IMR-90 (cell line): ENCODE results near the gene ZNF410. TPM values are rescaled to one million over a fixed set of nuclear protein-coding genes. Genes with fewer than 3 reads are reported as not detected.

Experiments used
- ATAC-seq: fragments of 200-7000 bp; cut with Tn5 transposase; 2 replicates; pipeline ENCODE4 v1.9.1; 2020; ENCODE audit warnings: low read depth, mild to moderate bottlenecking, moderate library complexity
- BruUV-seq: library from RNA; stranded (reverse); fragments of 400-500 nt; replicated peaks from 2 replicates; lab custom pipeline; 2021; lab: Mats Ljungman, UMichigan
- CTCF ChIA-PET: fragments of 300-600 bp; formaldehyde crosslinking; extraction: SDS; loops from one replicate; lab custom pipeline; 2021; ENCODE audit warnings: antibody characterized with exemption; lab: Yijun Ruan, JAX
- POLR2A ChIA-PET: fragments of 300-600 bp; sonication (Branson Sonifier 250); formaldehyde crosslinking; loops from one replicate; lab custom pipeline; 2022; ENCODE audit warnings: antibody characterized with exemption; ENCODE audit not compliant: unreplicated experiment; lab: Charles Lee
- DNase-seq: peaks from one replicate; pipeline ENCODE4 v3.0.0; 2013
- H2AFZ ChIP-seq: replicated peaks from 2 replicates; pipeline ENCODE3; 2013; ENCODE audit warnings: low read length, mild to moderate bottlenecking; ENCODE audit not compliant: poor library complexity
- H2AK5ac ChIP-seq: 2 replicates; pipeline ENCODE4 v1.6.1; 2013; ENCODE audit warnings: low read depth, low read length, inconsistent platforms
- H2AK9ac ChIP-seq: replicated peaks from 2 replicates; pipeline ENCODE3; 2013; ENCODE audit warnings: mild to moderate bottlenecking, low read depth, low read length, moderate library complexity; ENCODE audit not compliant: poor library complexity
- H2BK120ac ChIP-seq: 2 replicates; pipeline ENCODE4 v1.6.1; 2013; ENCODE audit warnings: low read depth, low read length, inconsistent platforms
- H2BK15ac ChIP-seq: 3 replicates; pipeline ENCODE4 v1.6.1; 2013; ENCODE audit warnings: low read depth, low read length, inconsistent platforms
- H2BK20ac ChIP-seq: 2 replicates; pipeline ENCODE4 v1.6.1; 2013; ENCODE audit warnings: low read depth, mild to moderate bottlenecking, inconsistent platforms, low read length, moderate library complexity
- H2BK5ac ChIP-seq: 2 replicates; pipeline ENCODE4 v1.6.1; 2013; ENCODE audit warnings: mild to moderate bottlenecking, low read depth, low read length, inconsistent platforms; ENCODE audit not compliant: poor library complexity, severe bottlenecking
- H3K14ac ChIP-seq: replicated peaks from 2 replicates; pipeline ENCODE4 v1.6.1; 2013; ENCODE audit warnings: low read depth, low read length, inconsistent platforms
- H3K18ac ChIP-seq: 2 replicates; pipeline ENCODE4 v1.6.1; 2013; ENCODE audit warnings: low read depth, low read length, control low read depth
- H3K23ac ChIP-seq: 2 replicates; pipeline ENCODE4 v1.6.1; 2013; ENCODE audit warnings: low read depth, low read length, inconsistent platforms
- H3K27ac ChIP-seq: 2 replicates; pipeline ENCODE4 v1.5.1; 2013; ENCODE audit warnings: mild to moderate bottlenecking, control low read depth, low read length; ENCODE audit not compliant: insufficient read depth
- H3K27me3 ChIP-seq: 2 replicates; pipeline ENCODE4 v1.6.1; 2013; ENCODE audit warnings: low read length; ENCODE audit not compliant: control insufficient read depth, insufficient read depth
- H3K36me3 ChIP-seq: 2 replicates; pipeline ENCODE4 v1.6.1; 2013; ENCODE audit warnings: low read length, mixed read lengths; ENCODE audit not compliant: control insufficient read depth, insufficient read depth
- H3K4ac ChIP-seq: 2 replicates; pipeline ENCODE4 v1.6.1; 2013; ENCODE audit warnings: low read depth, low read length, inconsistent platforms
- H3K4me1 ChIP-seq: 2 replicates; pipeline ENCODE4 v1.6.1; 2013; ENCODE audit warnings: low read length, mixed read lengths; ENCODE audit not compliant: control insufficient read depth, insufficient read depth
- H3K4me2 ChIP-seq: 2 replicates; pipeline ENCODE4 v1.6.1; 2013; ENCODE audit warnings: low read depth, mild to moderate bottlenecking, control low read depth, low read length, moderate library complexity
- H3K4me3 ChIP-seq: 2 replicates; pipeline ENCODE4 v1.5.1; 2013; ENCODE audit warnings: low read depth, mild to moderate bottlenecking, control low read depth, low read length, moderate library complexity; ENCODE audit not compliant: insufficient read depth
- H3K56ac ChIP-seq: 2 replicates; pipeline ENCODE4 v1.6.1; 2013; ENCODE audit warnings: low read length, inconsistent platforms; ENCODE audit not compliant: insufficient read depth; ENCODE audit errors: extremely low read depth
- H3K79me1 ChIP-seq, 2 experiments: 2 replicates each; pipeline ENCODE4 v1.6.1; 2013; ENCODE audit warnings: low read length in 2 of 2, inconsistent platforms in 1 of 2, low read depth in 1 of 2
- H3K9ac ChIP-seq: 2 replicates; pipeline ENCODE4 v1.6.1; 2013; ENCODE audit warnings: low read depth, low read length, control low read depth
- H3K9me1 ChIP-seq: 2 replicates; pipeline ENCODE4 v1.6.1; 2013; ENCODE audit warnings: low read length, inconsistent platforms; ENCODE audit not compliant: insufficient read depth
- H3K9me3 ChIP-seq: 2 replicates; pipeline ENCODE4 v1.6.1; 2013; ENCODE audit warnings: low read length; ENCODE audit not compliant: control insufficient read depth, insufficient read depth
- H4K20me1 ChIP-seq: 2 replicates; pipeline ENCODE4 v1.6.1; 2013; ENCODE audit warnings: low read length, inconsistent platforms; ENCODE audit not compliant: insufficient read depth
- H4K5ac ChIP-seq: 2 replicates; pipeline ENCODE4 v1.6.1; 2013; ENCODE audit warnings: mild to moderate bottlenecking, low read depth, low read length, control low read depth
- H4K8ac ChIP-seq, 2 experiments: 2 replicates each; pipeline ENCODE4 v1.6.1; 2013; ENCODE audit warnings: low read depth in 2 of 2, low read length in 2 of 2, control low read depth in 1 of 2, inconsistent platforms in 1 of 2
- H4K91ac ChIP-seq: 2 replicates; pipeline ENCODE4 v1.6.1; 2013; ENCODE audit warnings: low read depth, low read length, inconsistent platforms; ENCODE audit not compliant: insufficient read depth
- CHD1 ChIP-seq: IDR thresholded peaks from 2 replicates; pipeline ENCODE4 v1.6.1; 2012; ENCODE audit warnings: low read depth, low read length, improper control_type of control experiment
- NFE2L2 ChIP-seq: fragments of 150-350 bp; IDR thresholded peaks from 2 replicates; pipeline ENCODE4 v1.6.1; 2016; ENCODE audit warnings: low read depth, mild to moderate bottlenecking, low read length
- RAD21 ChIP-seq: IDR thresholded peaks from 2 replicates; pipeline ENCODE4 v1.6.1; 2012; ENCODE audit warnings: low read length, improper control_type of control experiment
- SMC3 ChIP-seq: fragments of 150-350 bp; IDR thresholded peaks from 2 replicates; pipeline ENCODE4 v1.6.1; 2016; ENCODE audit warnings: low read depth, mild to moderate bottlenecking, antibody characterized with exemption, low read length, moderate library complexity
- WGBS, 2 experiments: methylation state at CpG; one replicate each; pipeline versions ENCODE4 v1.1.5 to v1.1.7; 2013; ENCODE audit warnings: missing lambda C conversion rate in 2 of 2; ENCODE audit not compliant: insufficient read length in 1 of 2; ENCODE audit errors: extremely low coverage in 2 of 2; 5-methylcytosine and 5-hydroxymethylcytosine counted together
- dilution Hi-C: fragments of 300-500 bp; cut with HindIII; formaldehyde crosslinking; loops from one replicate; pipeline ENCODE4 v1.14.3; 2018; ENCODE audit warnings: low sequenced_read_pairs; ENCODE audit not compliant: unreplicated experiment
- in situ Hi-C: fragments of 300-500 bp; cut with MboI; formaldehyde crosslinking; loops from 3 replicates; pipeline ENCODE4 v1.14.3; 2019; ENCODE audit warnings: low sequenced_read_pairs, inconsistent platforms, mixed read lengths
- intact Hi-C: fragments of 100-400 bp; cut with micrococcal nuclease; formaldehyde crosslinking; loops from 2 replicates; pipeline ENCODE4 v1.10.0; 2022
- polyA plus RNA-seq, 3 experiments: library from polyadenylated mRNA; depleted of rRNA; stranded (reverse); fragments of >200 nt; gene quantifications; 2 replicates each; pipeline ENCODE4 v1.2.3, GENCODE V29; 2012; ENCODE audit warnings: low replicate concordance in 1 of 3
- total RNA-seq: library from RNA; depleted of rRNA; stranded (reverse); fragments of >200 nt; gene quantifications from 2 replicates; pipeline ENCODE4 v1.2.3, GENCODE V29; 2012

ZNF410 gene
- total and polyA plus RNA-seq, 2 of the 4 experiments (the other 2 are of a cell fraction), result 27.9 to 89.1 TPM

DNA sequence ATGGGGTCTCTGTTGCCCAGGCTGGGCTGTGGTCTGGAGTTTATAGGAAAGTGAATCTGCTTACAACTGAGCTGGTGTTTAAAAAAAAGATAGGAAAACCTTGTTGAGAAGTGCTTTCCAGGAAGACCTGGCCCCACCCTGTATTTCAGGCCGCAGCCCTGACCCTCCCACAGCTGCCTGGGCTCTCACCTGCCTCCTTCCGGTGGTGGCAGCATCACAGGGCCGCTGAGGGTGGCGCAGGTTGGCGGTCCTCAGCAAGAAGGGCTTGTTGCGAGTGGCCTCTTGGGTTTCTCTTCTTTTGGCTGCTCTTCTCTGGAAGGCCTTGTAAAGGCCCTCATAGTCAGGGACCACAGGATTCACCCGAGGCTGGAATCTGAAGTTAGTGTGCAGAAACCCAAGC, 55.5 kb downstream of the ZNF410 start:
- H2AK9ac ChIP-seq, result no peak overlapping the region
- no peak overlapping the region for H3K14ac ChIP-seq
- H2AFZ ChIP-seq, result no peak overlapping the region
- no peak overlapping the region for H2BK20ac ChIP-seq
- H3K4me2 ChIP-seq, result no peak overlapping the region
- no peaks in the 10 kb centered on the region for H3K79me1 ChIP-seq
- peaks cover 8% of the 10 kb centered on the region for H3K4me1 ChIP-seq
- intact Hi-C loops (no loop called here), in situ Hi-C loops (no loop called here), dilution Hi-C loops (no loop called here)
- no peak overlapping the region for H4K5ac ChIP-seq
- H3K9me1 ChIP-seq, result peaks cover 3% of the 10 kb centered on the region
- H3K27ac ChIP-seq, result no peak overlapping the region
- 85% methylated on average over 5 of the region's 7 CpGs; no CpG with 5 or more reads in 1 of the 2 experiments for WGBS, 2 experiments
- H3K4me3 ChIP-seq, result no peak overlapping the region
- H3K27me3 ChIP-seq, result no peaks in the 10 kb centered on the region
- DNase-seq, result no peak
- no TSS peak for BruUV-seq
- ChIA-PET POLR2A (no interaction called here), CTCF (no interaction called here)
- H3K9ac ChIP-seq, result no peak overlapping the region
- no peak overlapping the region for H2BK120ac ChIP-seq
- no peak for ATAC-seq
- H4K20me1 ChIP-seq, result no peaks in the 10 kb centered on the region
- no peak overlapping the region for H3K4ac ChIP-seq
- no peaks in the 10 kb centered on the region for H3K9me3 ChIP-seq
- H3K23ac ChIP-seq, result no peak overlapping the region
- H3K56ac ChIP-seq, result no peak overlapping the region
- H2BK5ac ChIP-seq, result no peak overlapping the region
- H3K36me3 ChIP-seq, result peaks cover 15% of the 10 kb centered on the region
- H2AK5ac ChIP-seq, result no peak overlapping the region
- H4K8ac ChIP-seq, result no peak overlapping the region
- TF ChIP-seq SMC3, result no peak
- TF ChIP-seq NFE2L2, result no peak
- no peak for TF ChIP-seq RAD21
- TF ChIP-seq CHD1, result no peak
- no peak overlapping the region for H3K18ac ChIP-seq
- H4K91ac ChIP-seq, result no peak overlapping the region
- no peak overlapping the region for H2BK15ac ChIP-seq
